Stimulated activated CD8-positive, alpha-beta memory T cell treated with anti-CD3 and anti-CD28 coated beads, Interleukin-12 subunit alpha, Interleukin-12 subunit beta, amount 100 ng/mL, for 4 hours (primary cell): ENCODE measurements around the gene ELP4.
"Not testable (repeated sequence)": the region's sequence is repeated elsewhere in the genome, so short reads cannot be mapped to it uniquely, and the experiment has no call there.

Experiments used
- DNase-seq: peaks from one replicate; pipeline ENCODE4 v3.0.0-alpha.2; 2020; ENCODE audit warnings: low read depth

The ELP4 gene

GRCh38 chr11:31706357-31706756 is 196.8 kb downstream of the ELP4 start:
- no peak for DNase-seq

GRCh38 chr11:31711137-31711536 is 201.6 kb downstream of the ELP4 start:
- no peak for DNase-seq

GRCh38 chr11:31712851-31713250 is 203.3 kb downstream of the ELP4 start:
- DNase-seq: no peak

- DNase-seq: no peak
Measured at GRCh38 chr11:31714840-31715239, 205.3 kb downstream of the ELP4 start.

- DNase-seq: no peak
Measured at GRCh38 chr11:31720225-31720624, 210.7 kb downstream of the ELP4 start.

GRCh38 chr11:31720671-31721365 is 211.3 kb downstream of the ELP4 start:
- no peak for DNase-seq

GRCh38 chr11:31722754-31723153 is 213.2 kb downstream of the ELP4 start:
- DNase-seq: no peak

- no peak for DNase-seq
Measured at GRCh38 chr11:31725176-31725575, 215.6 kb downstream of the ELP4 start.

GRCh38 chr11:31728432-31728831 is 218.9 kb downstream of the ELP4 start:
- DNase-seq: no peak

- no peak for DNase-seq
Measured at GRCh38 chr11:31740131-31740530, 230.6 kb downstream of the ELP4 start.

- not testable (repeated sequence) for DNase-seq
Measured at GRCh38 chr11:31740731-31741368, 231.3 kb downstream of the ELP4 start.

GRCh38 chr11:31747581-31747980 is 238.0 kb downstream of the ELP4 start:
- DNase-seq: no peak

GRCh38 chr11:31757260-31757835 is 247.8 kb downstream of the ELP4 start:
- no peak for DNase-seq

GRCh38 chr11:31761636-31762035 is 252.1 kb downstream of the ELP4 start:
- DNase-seq: no peak

GRCh38 chr11:31763296-31763695 is 253.7 kb downstream of the ELP4 start:
- no peak for DNase-seq

GRCh38 chr11:31764261-31764660 is 254.7 kb downstream of the ELP4 start:
- no peak for DNase-seq

- DNase-seq: no peak
Measured at GRCh38 chr11:31764766-31765165, 255.2 kb downstream of the ELP4 start.

- no peak for DNase-seq
Measured at GRCh38 chr11:31767066-31767465, 257.5 kb downstream of the ELP4 start.

- DNase-seq: no peak
Measured at GRCh38 chr11:31767685-31768084, 258.1 kb downstream of the ELP4 start.

GRCh38 chr11:31768749-31769640 is 259.4 kb downstream of the ELP4 start:
- no peak for DNase-seq

GRCh38 chr11:31770011-31770700 is 260.6 kb downstream of the ELP4 start:
- no peak for DNase-seq

- DNase-seq: no peak
Measured at GRCh38 chr11:31772412-31772811, 262.8 kb downstream of the ELP4 start.
